ENCODE measurements around the gene DCAKD. TPM values are rescaled to one million over a fixed set of nuclear protein-coding genes. Genes with fewer than 3 reads are reported as not detected.

The DCAKD gene
- total RNA-seq, 1 experiment from 2014 or later = 86.0 TPM

- in situ Hi-C loops (cut with HindIII; ENCODE audit: low pct_unique_long_range_greater_than_20kb, low sequenced_read_pairs) = no loop called here
- no peak for DNase-seq (ENCODE audit: low read depth)
Observed at GRCh38 chr17:45016237-45016636, 35.2 kb downstream of the DCAKD start.

GRCh38 chr17:45013021-45013997 is 38.1 kb downstream of the DCAKD start:
- DNase-seq (ENCODE audit: low read depth) = no peak
- in situ Hi-C loops (cut with HindIII; ENCODE audit: low pct_unique_long_range_greater_than_20kb, low sequenced_read_pairs) = no loop called here

- in situ Hi-C loops (cut with HindIII; ENCODE audit: low pct_unique_long_range_greater_than_20kb, low sequenced_read_pairs) = no loop called here
- no peak for DNase-seq (ENCODE audit: low read depth)
Observed at GRCh38 chr17:45011767-45012166, 39.7 kb downstream of the DCAKD start.

- DNase-seq (ENCODE audit: low read depth) = no peak
- in situ Hi-C loops (cut with HindIII; ENCODE audit: low pct_unique_long_range_greater_than_20kb, low sequenced_read_pairs) = no loop called here
Observed at GRCh38 chr17:45009676-45010467, 41.6 kb downstream of the DCAKD start.

- in situ Hi-C loops (cut with HindIII; ENCODE audit: low pct_unique_long_range_greater_than_20kb, low sequenced_read_pairs) = no loop called here
- DNase-seq (ENCODE audit: low read depth) = no peak
Observed at GRCh38 chr17:45008216-45008615, 43.2 kb downstream of the DCAKD start.

- no peak for DNase-seq (ENCODE audit: low read depth)
- in situ Hi-C loops (cut with HindIII; ENCODE audit: low pct_unique_long_range_greater_than_20kb, low sequenced_read_pairs) = no loop called here
Observed at GRCh38 chr17:45006927-45007461, 44.4 kb downstream of the DCAKD start.

GRCh38 chr17:45005700-45006099 is 45.7 kb downstream of the DCAKD start:
- in situ Hi-C loops (cut with HindIII; ENCODE audit: low pct_unique_long_range_greater_than_20kb, low sequenced_read_pairs) = no loop called here
- DNase-seq (ENCODE audit: low read depth) = no peak

GRCh38 chr17:45004388-45004787 is 47.0 kb downstream of the DCAKD start:
- in situ Hi-C loops (cut with HindIII; ENCODE audit: low pct_unique_long_range_greater_than_20kb, low sequenced_read_pairs) = no loop called here
- DNase-seq (ENCODE audit: low read depth) = no peak

GRCh38 chr17:45003877-45004276 is 47.6 kb downstream of the DCAKD start:
- in situ Hi-C loops (cut with HindIII; ENCODE audit: low pct_unique_long_range_greater_than_20kb, low sequenced_read_pairs) = no loop called here
- DNase-seq (ENCODE audit: low read depth) = no peak

- DNase-seq (ENCODE audit: low read depth) = no peak
- in situ Hi-C loops (cut with HindIII; ENCODE audit: low pct_unique_long_range_greater_than_20kb, low sequenced_read_pairs) = no loop called here
Observed at GRCh38 chr17:45001310-45001709, 50.1 kb downstream of the DCAKD start.

- in situ Hi-C loops (cut with HindIII; ENCODE audit: low pct_unique_long_range_greater_than_20kb, low sequenced_read_pairs) = no loop called here
- no peak for DNase-seq (ENCODE audit: low read depth)
Observed at GRCh38 chr17:44999433-44999832, 52.0 kb downstream of the DCAKD start.

- DNase-seq (ENCODE audit: low read depth) = no peak
- in situ Hi-C loops (cut with HindIII; ENCODE audit: low pct_unique_long_range_greater_than_20kb, low sequenced_read_pairs) = no loop called here
Observed at GRCh38 chr17:44998646-44999045, 52.8 kb downstream of the DCAKD start.

GRCh38 chr17:44997733-44998520 is 53.5 kb downstream of the DCAKD start:
- in situ Hi-C loops (cut with HindIII; ENCODE audit: low pct_unique_long_range_greater_than_20kb, low sequenced_read_pairs) = no loop called here
- no peak for DNase-seq (ENCODE audit: low read depth)

GRCh38 chr17:44996304-44996703 is 55.1 kb downstream of the DCAKD start:
- in situ Hi-C loops (cut with HindIII; ENCODE audit: low pct_unique_long_range_greater_than_20kb, low sequenced_read_pairs) = no loop called here
- no peak for DNase-seq (ENCODE audit: low read depth)

- no peak for DNase-seq (ENCODE audit: low read depth)
- in situ Hi-C loops (cut with HindIII; ENCODE audit: low pct_unique_long_range_greater_than_20kb, low sequenced_read_pairs) = no loop called here
Observed at GRCh38 chr17:44995436-44996001, 55.9 kb downstream of the DCAKD start.

- no peak for DNase-seq (ENCODE audit: low read depth)
- in situ Hi-C loops (cut with HindIII; ENCODE audit: low pct_unique_long_range_greater_than_20kb, low sequenced_read_pairs) = no loop called here
Observed at GRCh38 chr17:44992242-44992939, 59.0 kb downstream of the DCAKD start.

- DNase-seq (ENCODE audit: low read depth) = no peak
- in situ Hi-C loops (cut with HindIII; ENCODE audit: low pct_unique_long_range_greater_than_20kb, low sequenced_read_pairs) = no loop called here
Observed at GRCh38 chr17:44990994-44991393, 60.4 kb downstream of the DCAKD start.

Data from Caki2 (cell line).